HL-60/S4 (cell line): Measurements from ENCODE around the gene DHRS13.
"Not testable (repeated sequence)": the region's sequence is repeated elsewhere in the genome, so short reads cannot be mapped to it uniquely, and the experiment has no call there.

Experiments
- in situ Hi-C: fragments of 300-500 bp; cut with MboI; formaldehyde crosslinking; loops from 2 replicates; pipeline ENCODE4 v1.14.3; 2022; ENCODE audit warnings: low sequenced_read_pairs

DHRS13 gene

GRCh38 chr17:28863953-28864352 is 38.9 kb downstream of the DHRS13 start:
- in situ Hi-C loops, result no loop called here

GRCh38 chr17:28862561-28862960 is 40.3 kb downstream of the DHRS13 start:
- in situ Hi-C loops, result no loop called here

- in situ Hi-C loops, result no loop called here
Measured at GRCh38 chr17:28861393-28862203, 41.3 kb downstream of the DHRS13 start.

- in situ Hi-C loops, result no loop called here
Measured at GRCh38 chr17:28860363-28860808, 42.5 kb downstream of the DHRS13 start.

GRCh38 chr17:28858801-28859355 is 44.0 kb downstream of the DHRS13 start:
- in situ Hi-C loops, result no loop called here

- in situ Hi-C loops, result no loop called here
Measured at GRCh38 chr17:28857905-28858800, 44.7 kb downstream of the DHRS13 start.

GRCh38 chr17:28856028-28856574 is 46.8 kb downstream of the DHRS13 start:
- in situ Hi-C loops, result no loop called here

GRCh38 chr17:28855336-28855679 is 47.6 kb downstream of the DHRS13 start:
- in situ Hi-C loops, result no loop called here

- in situ Hi-C loops, result no loop called here
Measured at GRCh38 chr17:28854457-28855335, 48.2 kb downstream of the DHRS13 start, which contains the start of gene ERAL1. ERAL1 (plus strand) TSS chr17:28855016; CDS start chr17:28855035, 19 bp downstream.

GRCh38 chr17:28853295-28853694 is 49.6 kb downstream of the DHRS13 start:
- in situ Hi-C loops, result no loop called here

GRCh38 chr17:28849281-28849680 is 53.6 kb downstream of the DHRS13 start:
- in situ Hi-C loops, result no loop called here

- in situ Hi-C loops, result not testable (repeated sequence)
Measured at GRCh38 chr17:28848667-28849066, 54.2 kb downstream of the DHRS13 start.
